Tibial artery (tissue), 4 donors: ENCODE results near the gene ARFGEF3.

Experiments
- DNase-seq, 2 donors: peaks; one replicate each; pipeline ENCODE4 v3.0.0-alpha.2; 2019
- H3K27ac ChIP-seq, 2 donors: fragments of 200-600 bp; sonication (generic) in 1 of 2; 1 replicate in 1 of 2; 2 replicates in 1 of 2; pipeline ENCODE4 v1.5.1; 2018 to 2019; ENCODE audit warnings: mild to moderate bottlenecking in 1 of 2
- H3K27me3 ChIP-seq, 2 donors: fragments of 200-600 bp; sonication (generic) in 1 of 2; one replicate each; pipeline versions ENCODE4 v1.5.1 to v1.6.0; 2016 to 2019
- H3K36me3 ChIP-seq, 3 donors: fragments of 200-600 bp; sonication (generic) in 2 of 3; one replicate each; pipeline ENCODE4 v1.5.1; 2016 to 2019; ENCODE audit warnings: mild to moderate bottlenecking in 2 of 3
- H3K4me1 ChIP-seq, 4 donors: fragments of 200-600 bp; sonication (generic) in 2 of 4; 1 replicate in 3 of 4; 2 replicates in 1 of 4; pipeline ENCODE4 v1.5.1; 2016 to 2019
- H3K4me3 ChIP-seq, 2 donors: fragments of 200-600 bp; sonication (generic) in 1 of 2; 1 replicate in 1 of 2; 2 replicates in 1 of 2; pipeline ENCODE4 v1.5.1; 2018 to 2019; ENCODE audit warnings: mild to moderate bottlenecking in 2 of 2
- H3K9me3 ChIP-seq, 3 donors: fragments of 200-600 bp; sonication (generic) in 1 of 3; one replicate each; pipeline ENCODE4 v1.5.1; 2016 to 2019
- intact Hi-C: fragments of 100-400 bp; cut with DNase I; formaldehyde crosslinking; loops from one replicate; pipeline ENCODE4 v1.15.0; 2023; ENCODE audit warnings: low total_unique reads
- TF ChIP-seq, protein P1 (sequence below), 2 experiments: fragments of 200-600 bp in 1 of 2; fragments of 450-650 bp in 1 of 2; IDR thresholded peaks; one replicate each; pipeline ENCODE4 v1.5.1; 2017 to 2019; ENCODE audit warnings: antibody characterized with exemption in 2 of 2, mild to moderate bottlenecking in 1 of 2, moderate library complexity in 1 of 2

Gene ARFGEF3

DNA sequence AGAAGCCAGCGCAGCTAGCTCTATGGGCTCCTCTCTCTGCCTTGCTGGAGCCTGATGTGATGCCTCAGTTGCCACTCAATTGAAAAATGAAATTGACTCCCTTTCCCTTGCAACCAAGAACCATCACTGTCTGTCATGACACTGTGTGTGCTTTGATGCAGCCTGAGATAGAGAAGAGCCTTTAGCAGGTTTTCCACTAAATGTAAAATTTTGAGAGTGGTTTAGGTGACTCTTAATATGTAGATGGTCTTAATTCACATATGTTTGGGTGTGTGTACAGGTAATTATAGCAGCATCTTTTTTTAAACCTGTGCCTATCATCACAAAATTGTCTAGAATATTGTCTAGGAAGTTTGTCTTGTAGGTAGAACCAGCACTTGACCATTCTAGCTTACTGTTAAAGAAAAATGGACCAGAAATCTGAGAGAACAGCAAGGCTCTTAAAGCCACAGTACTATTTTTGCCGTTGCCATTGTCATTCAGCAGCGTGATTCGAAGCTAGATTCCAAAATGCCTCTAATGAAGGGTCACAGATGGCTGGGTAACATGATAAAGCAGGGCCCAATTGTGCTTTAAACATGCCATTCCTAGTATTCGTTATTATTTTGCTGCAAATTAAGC is 1.3 kb downstream of the ARFGEF3 start:
- H3K27ac ChIP-seq = no peak overlapping the region

DNA sequence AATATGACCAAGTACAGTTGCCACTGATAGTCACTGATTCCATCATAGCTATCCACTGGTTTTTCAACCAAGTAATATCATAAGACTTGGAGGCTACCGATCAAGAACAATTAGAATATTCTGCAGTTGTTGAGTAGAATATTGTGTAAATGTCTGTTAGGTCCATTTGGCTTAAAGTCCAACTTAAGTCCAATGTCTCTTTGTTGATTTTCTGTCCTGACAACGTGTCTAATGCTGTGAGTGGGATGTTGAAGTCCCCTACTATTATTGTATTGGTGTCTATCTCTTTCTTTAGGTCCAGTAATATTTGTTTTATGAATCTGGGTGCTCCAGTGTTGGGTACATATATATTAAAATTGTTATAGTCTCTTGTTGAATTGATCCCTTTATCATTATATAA is 13.9 kb downstream of the ARFGEF3 start:
- Histone ChIP-seq H3K4me1 (no peaks in the 10 kb centered on the region), H3K9me3 (peaks cover 0 to 24% (median 21%) of the 10 kb centered on the region in 3 donors), H3K27me3 (no peaks in the 10 kb centered on the region), H3K36me3 (no peaks in the 10 kb centered on the region), H3K27ac (no peak overlapping the region), H3K4me3 (no peak overlapping the region)
- intact Hi-C loops = no loop called here
- DNase-seq = no peak
- TF ChIP-seq, protein P1, sequence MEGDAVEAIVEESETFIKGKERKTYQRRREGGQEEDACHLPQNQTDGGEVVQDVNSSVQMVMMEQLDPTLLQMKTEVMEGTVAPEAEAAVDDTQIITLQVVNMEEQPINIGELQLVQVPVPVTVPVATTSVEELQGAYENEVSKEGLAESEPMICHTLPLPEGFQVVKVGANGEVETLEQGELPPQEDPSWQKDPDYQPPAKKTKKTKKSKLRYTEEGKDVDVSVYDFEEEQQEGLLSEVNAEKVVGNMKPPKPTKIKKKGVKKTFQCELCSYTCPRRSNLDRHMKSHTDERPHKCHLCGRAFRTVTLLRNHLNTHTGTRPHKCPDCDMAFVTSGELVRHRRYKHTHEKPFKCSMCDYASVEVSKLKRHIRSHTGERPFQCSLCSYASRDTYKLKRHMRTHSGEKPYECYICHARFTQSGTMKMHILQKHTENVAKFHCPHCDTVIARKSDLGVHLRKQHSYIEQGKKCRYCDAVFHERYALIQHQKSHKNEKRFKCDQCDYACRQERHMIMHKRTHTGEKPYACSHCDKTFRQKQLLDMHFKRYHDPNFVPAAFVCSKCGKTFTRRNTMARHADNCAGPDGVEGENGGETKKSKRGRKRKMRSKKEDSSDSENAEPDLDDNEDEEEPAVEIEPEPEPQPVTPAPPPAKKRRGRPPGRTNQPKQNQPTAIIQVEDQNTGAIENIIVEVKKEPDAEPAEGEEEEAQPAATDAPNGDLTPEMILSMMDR (IDR thresholded peaks at IDR 0.05) = no peak

More for the DNA sequence above, 1.3 kb downstream of the ARFGEF3 start:
- Histone ChIP-seq H3K9me3 (no peaks in the 10 kb centered on the region), H3K4me1 (peaks cover 0 to 16% (median 9%) of the 10 kb centered on the region in 4 donors), H3K4me3 (no peak overlapping the region), H3K27me3 (peaks cover 0 to 23% of the 10 kb centered on the region in 2 donors), H3K36me3 (no peaks in the 10 kb centered on the region)
- TF ChIP-seq, protein P1 (IDR thresholded peaks at IDR 0.05) = no peak
- intact Hi-C loops = no loop called here
- no peak for DNase-seq

GRCh38 chr6:138176652-138177232 is 15.0 kb downstream of the ARFGEF3 start:
- TF ChIP-seq, protein P1 (IDR thresholded peaks at IDR 0.05) = no peak

DNA sequence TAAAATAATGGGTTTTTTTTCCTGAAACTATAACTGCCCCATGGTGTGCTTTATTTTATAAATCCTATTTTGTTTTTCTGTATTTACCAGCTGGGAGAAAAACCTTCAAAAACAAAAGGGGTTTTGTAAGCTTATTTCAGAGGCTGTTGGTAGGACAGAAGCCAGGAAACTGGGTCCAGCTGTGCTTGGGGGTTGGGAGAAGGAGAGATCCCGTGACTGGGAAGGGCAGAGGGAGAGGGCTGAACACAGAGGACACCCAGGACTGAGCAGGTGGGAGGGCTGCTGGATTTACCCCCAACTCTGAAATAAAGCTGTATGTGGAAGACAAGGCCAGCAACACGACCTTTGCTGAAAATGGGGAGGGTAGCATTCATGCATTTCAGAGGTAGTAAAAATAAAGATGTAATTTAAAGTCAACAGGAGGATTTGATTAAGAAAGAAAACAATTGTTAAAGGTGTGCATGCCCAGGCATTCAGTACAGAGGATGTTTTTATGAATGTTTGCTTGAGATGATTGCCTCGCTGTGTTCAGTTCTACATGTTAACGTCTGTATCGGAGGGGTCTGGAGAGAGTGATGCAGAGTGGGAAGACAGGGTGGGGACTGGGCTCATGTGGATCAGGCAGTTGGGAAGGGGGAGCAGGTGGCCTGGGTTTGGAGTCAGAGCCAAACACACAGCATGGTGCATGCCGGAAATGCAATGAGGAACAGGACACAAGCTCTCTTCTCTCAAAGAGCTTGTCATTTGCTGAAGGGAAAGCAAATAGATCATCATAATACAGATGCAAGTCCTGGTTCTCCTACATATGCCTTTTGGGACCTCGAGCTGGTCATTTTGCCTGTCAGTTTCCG is 21.4 kb downstream of the ARFGEF3 start:
- TF ChIP-seq, protein P1 (IDR thresholded peaks at IDR 0.05) = no peak
- DNase-seq = no peak
- Histone ChIP-seq H3K4me1 (peaks cover 0 to under 1% (median 0%) of the 10 kb centered on the region in 4 donors), H3K27ac (no peak overlapping the region), H3K4me3 (no peak overlapping the region), H3K9me3 (peaks cover 0 to 9% (median 3%) of the 10 kb centered on the region in 3 donors), H3K36me3 (no peaks in the 10 kb centered on the region), H3K27me3 (no peaks in the 10 kb centered on the region)
- intact Hi-C loops = no loop called here

More at GRCh38 chr6:138176652-138177232, 15.0 kb downstream of the ARFGEF3 start:
- Histone ChIP-seq H3K9me3 (peaks cover 0 to 24% (median 21%) of the 10 kb centered on the region in 3 donors), H3K4me3 (no peak overlapping the region), H3K36me3 (no peaks in the 10 kb centered on the region), H3K27me3 (no peaks in the 10 kb centered on the region), H3K27ac (no peak overlapping the region), H3K4me1 (no peaks in the 10 kb centered on the region)
- intact Hi-C loops = no loop called here
- DNase-seq = no peak

DNA sequence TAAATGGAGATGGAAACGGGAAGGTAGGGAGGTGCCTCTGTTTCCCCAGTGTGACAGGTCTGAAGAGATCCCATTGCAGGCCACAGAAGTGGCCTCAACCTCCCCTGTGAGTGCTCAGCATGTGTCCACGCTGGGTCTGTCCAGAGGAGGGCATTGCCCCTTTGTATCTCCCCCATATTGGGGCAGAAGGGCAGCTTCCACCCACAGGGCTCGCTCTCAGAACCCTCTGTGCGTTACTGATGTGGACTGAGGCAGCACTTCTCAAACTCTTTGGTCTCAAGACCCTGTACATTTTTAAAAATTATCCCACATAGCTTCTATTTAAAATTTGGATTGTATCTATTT is 22.0 kb downstream of the ARFGEF3 start:
- no peaks in the 10 kb centered on the region for H3K27me3 ChIP-seq
- TF ChIP-seq, protein P1 (IDR thresholded peaks at IDR 0.05) = no peak
- peaks cover 0 to 4% (median 0%) of the 10 kb centered on the region in 3 donors for H3K9me3 ChIP-seq
- intact Hi-C loops = no loop called here
- H3K27ac ChIP-seq = no peak overlapping the region
- DNase-seq = no peak
- no peak overlapping the region for H3K4me3 ChIP-seq
- peaks cover 0 to 4% (median 0%) of the 10 kb centered on the region in 4 donors for H3K4me1 ChIP-seq
- no peaks in the 10 kb centered on the region for H3K36me3 ChIP-seq
